Measurements from ENCODE around the gene MTERF1.
"Not testable (repeated sequence)": the region's sequence is repeated elsewhere in the genome, so short reads cannot be mapped to it uniquely, and the experiment has no call there.

Gene MTERF1

GRCh38 chr7:91880413-91881241, at the start of gene MTERF1:
MTERF1 (minus strand) TSS chr7:91880702; CDS start chr7:91880083, 619 bp downstream.
- peak; percentile 97 for DNase-seq

- no peak for DNase-seq
Measured at GRCh38 chr7:91929463-91929862, 49.0 kb upstream of the MTERF1 start.

GRCh38 chr7:91927912-91928311, 47.4 kb upstream of the MTERF1 start:
- DNase-seq, result no peak

- no peak for DNase-seq
Measured at GRCh38 chr7:91922857-91923256, 42.4 kb upstream of the MTERF1 start.

GRCh38 chr7:91918356-91918755, 37.9 kb upstream of the MTERF1 start:
- no peak for DNase-seq

- DNase-seq, result no peak
Measured at GRCh38 chr7:91916051-91916440, 35.5 kb upstream of the MTERF1 start.

GRCh38 chr7:91915401-91916050, 35.0 kb upstream of the MTERF1 start:
- DNase-seq, result no peak

- DNase-seq, result no peak
Measured at GRCh38 chr7:91913612-91914011, 33.1 kb upstream of the MTERF1 start.

- no peak for DNase-seq
Measured at GRCh38 chr7:91912494-91912893, 32.0 kb upstream of the MTERF1 start.

GRCh38 chr7:91911121-91911520, 30.6 kb upstream of the MTERF1 start:
- DNase-seq, result no peak

- peak; percentile 71 for DNase-seq
Measured at GRCh38 chr7:91910171-91910570, 29.7 kb upstream of the MTERF1 start.

GRCh38 chr7:91899563-91899962, 19.1 kb upstream of the MTERF1 start:
- DNase-seq, result no peak

- no peak for DNase-seq
Measured at GRCh38 chr7:91898240-91898992, 17.9 kb upstream of the MTERF1 start.

- no peak for DNase-seq
Measured at GRCh38 chr7:91894781-91895480, 14.4 kb upstream of the MTERF1 start.

- not testable (repeated sequence) for DNase-seq
Measured at GRCh38 chr7:91893699-91894098, 13.2 kb upstream of the MTERF1 start.

GRCh38 chr7:91892821-91893340, 12.4 kb upstream of the MTERF1 start:
- no peak for DNase-seq

- DNase-seq, result no peak
Measured at GRCh38 chr7:91892099-91892705, 11.7 kb upstream of the MTERF1 start.

GRCh38 chr7:91888271-91889175, 8.0 kb upstream of the MTERF1 start:
- DNase-seq, result not testable (repeated sequence)

- not testable (repeated sequence) for DNase-seq
Measured at GRCh38 chr7:91887336-91888213, 7.1 kb upstream of the MTERF1 start.

Measured in suppressor macrophage treated with lipopolysaccharide for 4 hours (primary cell).